Endometrial microvascular endothelial cells (primary cell): ENCODE measurements around the gene HOPX. TPM values are rescaled to one million over a fixed set of nuclear protein-coding genes. Genes with fewer than 3 reads are reported as not detected.

ENCODE experiments used
- in situ Hi-C: cut with HindIII; loops from 2 replicates; pipeline ENCODE4 v1.10.0; 2017; ENCODE audit warnings: low sequenced_read_pairs, low pct_unique_long_range_greater_than_20kb; ENCODE audit errors: inconsistent ontology term
- total RNA-seq: library from RNA; depleted of rRNA; stranded (reverse); fragments of >200 nt; gene quantifications from one replicate; pipeline ENCODE4 v1.2.3, GENCODE V29; 2015; ENCODE audit errors: inconsistent ontology term

Gene HOPX
- total RNA-seq, 1 donor from 2014 or later, result 108 TPM

GRCh38 chr4:56603297-56603696, 77.8 kb downstream of the HOPX start:
- in situ Hi-C loops, result no loop called here

Other genes starting within 250 kb of the HOPX start
- 19.8 TPM for gene PPAT, start 245.7 kb downstream of the HOPX start, total RNA-seq
- gene PAICS, start 245.0 kb downstream of the HOPX start, total RNA-seq, result 145 TPM
- gene SRP72, start 213.7 kb downstream of the HOPX start, total RNA-seq, result 74.3 TPM
- gene ARL9, start 175.5 kb downstream of the HOPX start, total RNA-seq, result 1.1 TPM
- not detected for gene SPINK2, start 140.4 kb upstream of the HOPX start, total RNA-seq
- 24.9 TPM for gene REST, start 226.6 kb upstream of the HOPX start, total RNA-seq